B cell (primary cell): ENCODE data around the gene ZBTB48. TPM values are rescaled to one million over a fixed set of nuclear protein-coding genes. Genes with fewer than 3 reads are reported as not detected.

Source experiments
- ATAC-seq: fragments of 200-7000 bp; cut with Tn5 transposase; one replicate; pipeline ENCODE4 v1.10.0; 2021; ENCODE audit warnings: low read depth, mild to moderate bottlenecking, moderate number of reproducible peaks, moderate library complexity
- CTCF ChIA-PET: fragments of 350-600 bp; sonication (Branson Sonifier 250); formaldehyde crosslinking; loops from one replicate; lab custom pipeline; 2021; ENCODE audit warnings: antibody characterized with exemption, inconsistent platforms; lab: Charles Lee
- POLR2A ChIA-PET: fragments of 350-600 bp; sonication (Branson Sonifier 250); formaldehyde crosslinking; loops from one replicate; lab custom pipeline; 2021; ENCODE audit warnings: antibody characterized with exemption; lab: Charles Lee
- DNase-seq: peaks from one replicate; pipeline ENCODE4 v3.0.0; 2013
- H2AFZ ChIP-seq: 2 replicates; pipeline ENCODE4 v1.6.1; 2012; ENCODE audit warnings: mild to moderate bottlenecking, low read depth, low read length; ENCODE audit not compliant: insufficient read depth, poor library complexity, severe bottlenecking
- H3K27ac ChIP-seq, 2 donors: 1 replicate in 1 of 2; 2 replicates in 1 of 2; pipeline ENCODE4 v1.5.1; 2012 to 2013; ENCODE audit warnings: low read length in 2 of 2, mild to moderate bottlenecking in 2 of 2, moderate library complexity in 1 of 2
- H3K27me3 ChIP-seq, 4 experiments: fragments of 200-600 bp in 1 of 4; sonication (generic) in 1 of 4; replicated peaks in 1 of 4; 1 replicate in 2 of 4; 2 replicates in 2 of 4; pipeline versions ENCODE4 v1.6.1 to v1.7.0; 2013 to 2016; ENCODE audit warnings: low read length in 3 of 4, mild to moderate bottlenecking in 2 of 4, mixed read lengths in 1 of 4, moderate library complexity in 1 of 4; ENCODE audit not compliant: insufficient read depth in 4 of 4, control insufficient read depth in 3 of 4; ENCODE audit errors: control extremely low read depth in 1 of 4
- H3K36me3 ChIP-seq, 2 experiments: replicated peaks in 1 of 2; 1 replicate in 1 of 2; 2 replicates in 1 of 2; pipeline versions ENCODE4 v1.6.1 to v1.7.1; 2013; ENCODE audit warnings: low read length in 1 of 2; ENCODE audit not compliant: insufficient read depth in 2 of 2, control insufficient read depth in 1 of 2; ENCODE audit errors: control extremely low read depth in 1 of 2, extremely low read depth in 1 of 2
- H3K4me1 ChIP-seq, 2 donors: fragments of 200-600 bp in 1 of 2; sonication (generic) in 1 of 2; 1 replicate in 1 of 2; 2 replicates in 1 of 2; pipeline versions ENCODE4 v1.5.1 to v1.6.1; 2013 to 2017; ENCODE audit warnings: low read length in 2 of 2; ENCODE audit not compliant: control insufficient read depth in 2 of 2, insufficient read depth in 2 of 2
- H3K4me2 ChIP-seq: replicated peaks from 2 replicates; pipeline ENCODE3; 2012; ENCODE audit warnings: mild to moderate bottlenecking, low read depth, low read length; ENCODE audit not compliant: poor library complexity, severe bottlenecking
- H3K4me3 ChIP-seq, 5 experiments: fragments of 200-600 bp in 1 of 5; sonication (generic) in 1 of 5; 1 replicate in 3 of 5; 2 replicates in 2 of 5; pipeline versions ENCODE4 v1.5.1 to v1.7.0; 2011 to 2016; ENCODE audit warnings: low read length in 4 of 5, mild to moderate bottlenecking in 4 of 5, low read depth in 2 of 5, control low read depth in 1 of 5, moderate library complexity in 1 of 5; ENCODE audit not compliant: insufficient read depth in 1 of 5; ENCODE audit errors: control extremely low read depth in 1 of 5, extremely low read depth in 1 of 5
- H3K79me2 ChIP-seq: fragments of 200-600 bp; sonication (generic); one replicate; pipeline ENCODE4 v1.6.0; 2016; ENCODE audit warnings: low read length; ENCODE audit not compliant: control insufficient read depth, insufficient read depth
- H3K9ac ChIP-seq: fragments of 200-600 bp; sonication (generic); 2 replicates; pipeline ENCODE4 v1.6.1; 2017; ENCODE audit warnings: mild to moderate bottlenecking, low read length, moderate library complexity
- H3K9me3 ChIP-seq, 3 donors: one replicate each; pipeline versions ENCODE4 v1.6.1 to v1.7.1; 2013; ENCODE audit warnings: low read length in 2 of 3; ENCODE audit not compliant: control insufficient read depth in 2 of 3, insufficient read depth in 1 of 3; ENCODE audit errors: control extremely low read depth in 1 of 3
- H4K20me1 ChIP-seq: 2 replicates; pipeline ENCODE4 v1.6.0; 2012; ENCODE audit warnings: mild to moderate bottlenecking, low read length; ENCODE audit not compliant: insufficient read depth, control insufficient read depth, poor library complexity, severe bottlenecking
- H3K27ac Mint-ChIP-seq: one replicate; pipeline ENCODE4 v1.8.0; 2021; ENCODE audit warnings: mixed read lengths
- H3K27me3 Mint-ChIP-seq: one replicate; pipeline ENCODE4 v1.8.0; 2021; ENCODE audit warnings: mixed read lengths
- H3K4me1 Mint-ChIP-seq: one replicate; pipeline ENCODE4 v1.8.0; 2021; ENCODE audit warnings: mixed read lengths
- H3K4me3 Mint-ChIP-seq: one replicate; pipeline ENCODE4 v1.8.0; 2021; ENCODE audit warnings: mixed read lengths
- H3K9me3 Mint-ChIP-seq: one replicate; pipeline ENCODE4 v1.8.0; 2022; ENCODE audit warnings: mixed read lengths; ENCODE audit not compliant: insufficient read depth
- CTCF ChIP-seq: fragments of 200-600 bp; IDR thresholded peaks from one replicate; pipeline ENCODE4 v1.8.0; 2022; ENCODE audit warnings: antibody characterized with exemption, mild to moderate bottlenecking
- EZH2 ChIP-seq: IDR thresholded peaks from 2 replicates; pipeline ENCODE4 v1.6.1; 2012; ENCODE audit warnings: borderline replicate concordance, low read depth, mild to moderate bottlenecking, moderate library complexity, low read length; ENCODE audit not compliant: insufficient read depth, poor library complexity, severe bottlenecking
- WGBS: methylation state at CpG from one replicate; pipeline ENCODE4 v1.1.5; 2013; ENCODE audit warnings: missing lambda C conversion rate; ENCODE audit not compliant: insufficient coverage; 5-methylcytosine and 5-hydroxymethylcytosine counted together
- intact Hi-C: fragments of 100-400 bp; cut with micrococcal nuclease; formaldehyde crosslinking; loops from one replicate; pipeline ENCODE4 v1.10.0; 2022
- polyA plus RNA-seq: library from polyadenylated mRNA; depleted of rRNA; stranded (reverse); fragments of >200 nt; gene quantifications from 2 replicates; pipeline ENCODE4 v1.2.3, GENCODE V29; 2012
- total RNA-seq, 2 donors: library from RNA; stranded (reverse); fragments of 120-200 nt in 1 of 2; gene quantifications; 1 replicate in 1 of 2; 2 replicates in 1 of 2; pipeline versions ENCODE4 v1.2.3 to v1.2.4, GENCODE V29; 2013 to 2022

The ZBTB48 gene
- total and polyA plus RNA-seq, 2 donors (not counting 1 experiment from before 2014, with no cell fraction given): 65.6 to 100 TPM

GRCh38 chr1:6570100-6570499 lies 9.7 kb upstream of the ZBTB48 start:
- no peak overlapping the region for H3K4me3 ChIP-seq
- POLR2A ChIA-PET: no interaction called here
- no peak overlapping the region for H3K4me2 ChIP-seq
- CTCF ChIA-PET: interaction anchor here (0.7 to 1.5 kb wide), 2 partner anchors 10 to 1789 kb away, joined by 3 read pairs; no protein-coding TSS in a partner anchor
- no peaks in the 10 kb centered on the region for H3K79me2 ChIP-seq
- intact Hi-C loops: no loop called here
- H2AFZ ChIP-seq: no peak overlapping the region
- H3K9ac ChIP-seq: no peak overlapping the region
- Mint-ChIP-seq H3K4me1 (no peaks in the 10 kb centered on the region), H3K4me3 (no peak overlapping the region), H3K9me3 (no peaks in the 10 kb centered on the region), H3K27me3 (peaks cover 20% of the 10 kb centered on the region), H3K27ac (no peak overlapping the region)
- no peak for DNase-seq
- no peaks in the 10 kb centered on the region for H3K36me3 ChIP-seq
- TF ChIP-seq CTCF: no peak
- no peak for TF ChIP-seq EZH2
- H3K27ac ChIP-seq: no peak overlapping the region
- 100% methylated on average over 1 of the region's 3 CpGs for WGBS
- no peaks in the 10 kb centered on the region for H4K20me1 ChIP-seq
- H3K27me3 ChIP-seq: peaks cover 0 to 3% (median 0%) of the 10 kb centered on the region in 4 experiments
- no peaks in the 10 kb centered on the region for H3K4me1 ChIP-seq
- H3K9me3 ChIP-seq: peaks cover 0 to 6% (median 0%) of the 10 kb centered on the region in 3 donors
- no peak for ATAC-seq

GRCh38 chr1:6570987-6571386 lies 8.8 kb upstream of the ZBTB48 start:
- H3K4me1 Mint-ChIP-seq: no peaks in the 10 kb centered on the region
- H3K4me3 Mint-ChIP-seq: no peak overlapping the region

More at GRCh38 chr1:6570987-6571386, 8.8 kb upstream of the ZBTB48 start:
- intact Hi-C loops: no loop called here
- no peaks in the 10 kb centered on the region for H3K36me3 ChIP-seq
- ATAC-seq (no peak), DNase-seq (no peak)
- H2AFZ ChIP-seq: no peak overlapping the region
- no peak overlapping the region for H3K4me2 ChIP-seq
- CTCF ChIA-PET: interaction anchor here (1.5 kb wide), 1 partner anchor 10 kb away, joined by 3 read pairs; no protein-coding TSS in a partner anchor
- peaks cover 20% of the 10 kb centered on the region for H3K27me3 Mint-ChIP-seq
- no peak overlapping the region for H3K27ac ChIP-seq
- no peaks in the 10 kb centered on the region for H3K4me1 ChIP-seq
- H4K20me1 ChIP-seq: no peaks in the 10 kb centered on the region
- POLR2A ChIA-PET: no interaction called here
- WGBS: 70% methylated on average over 5 of the region's 5 CpGs
- H3K27me3 ChIP-seq: peaks cover 0 to 3% (median 0%) of the 10 kb centered on the region in 4 experiments
- peaks cover 0 to 6% (median 0%) of the 10 kb centered on the region in 3 donors for H3K9me3 ChIP-seq
- H3K79me2 ChIP-seq: no peaks in the 10 kb centered on the region
- TF ChIP-seq EZH2 (no peak), CTCF (no peak)
- H3K4me3 ChIP-seq: no peak overlapping the region
- no peak overlapping the region for H3K9ac ChIP-seq
- H3K9me3 Mint-ChIP-seq: no peaks in the 10 kb centered on the region
- no peak overlapping the region for H3K27ac Mint-ChIP-seq
